Measurements from ENCODE around the gene TPBGL.

The TPBGL gene

GRCh38 chr11:75208446-75208845 is 32.1 kb upstream of the TPBGL start:
- H3K9me3 ChIP-seq (ENCODE audit: control insufficient read depth in 2 of 2, low read length in 2 of 2): peaks cover 0 to 8% of the 10 kb centered on the region in 2 donors
- no peak overlapping the region for H3K27ac ChIP-seq (ENCODE audit: low read length)
- no peak overlapping the region for H3K4me3 ChIP-seq (ENCODE audit: low read length in 2 of 2)
- H3K4me1 ChIP-seq (ENCODE audit: control insufficient read depth, insufficient read depth, low read length): no peaks in the 10 kb centered on the region
- H3K27me3 ChIP-seq (ENCODE audit: control insufficient read depth in 1 of 2, insufficient read depth in 2 of 2, low read length in 2 of 2): peaks cover 0 to 9% of the 10 kb centered on the region in 2 donors
- H3K36me3 ChIP-seq (ENCODE audit: control insufficient read depth in 2 of 2, insufficient read depth in 2 of 2, low read length in 2 of 2): no peaks in the 10 kb centered on the region
- no peak overlapping the region for H3K9ac ChIP-seq (ENCODE audit: low read length in 2 of 2)

- no peaks in the 10 kb centered on the region for H3K4me1 ChIP-seq (ENCODE audit: control insufficient read depth, insufficient read depth, low read length)
- H3K27me3 ChIP-seq (ENCODE audit: control insufficient read depth in 1 of 2, insufficient read depth in 2 of 2, low read length in 2 of 2): peaks cover 0 to 17% of the 10 kb centered on the region in 2 donors
- H3K9me3 ChIP-seq (ENCODE audit: control insufficient read depth in 2 of 2, low read length in 2 of 2): peaks cover 0 to 8% of the 10 kb centered on the region in 2 donors
- no peaks in the 10 kb centered on the region for H3K36me3 ChIP-seq (ENCODE audit: control insufficient read depth in 2 of 2, insufficient read depth in 2 of 2, low read length in 2 of 2)
- no peak overlapping the region for H3K9ac ChIP-seq (ENCODE audit: low read length in 2 of 2)
- H3K27ac ChIP-seq (ENCODE audit: low read length): no peak overlapping the region
- no peak overlapping the region for H3K4me3 ChIP-seq (ENCODE audit: low read length in 2 of 2)
These were observed 28.2 kb upstream of the TPBGL start for GRCh38 chr11:75212411-75212810.

- no peak overlapping the region for H3K9ac ChIP-seq (ENCODE audit: low read length in 2 of 2)
- peaks cover 0 to 15% of the 10 kb centered on the region in 2 donors for H3K27me3 ChIP-seq (ENCODE audit: control insufficient read depth in 1 of 2, insufficient read depth in 2 of 2, low read length in 2 of 2)
- no peaks in the 10 kb centered on the region for H3K36me3 ChIP-seq (ENCODE audit: control insufficient read depth in 2 of 2, insufficient read depth in 2 of 2, low read length in 2 of 2)
- peaks cover 0 to 8% of the 10 kb centered on the region in 2 donors for H3K9me3 ChIP-seq (ENCODE audit: control insufficient read depth in 2 of 2, low read length in 2 of 2)
- no peak overlapping the region for H3K27ac ChIP-seq (ENCODE audit: low read length)
- H3K4me3 ChIP-seq (ENCODE audit: low read length in 2 of 2): no peak overlapping the region
- no peaks in the 10 kb centered on the region for H3K4me1 ChIP-seq (ENCODE audit: control insufficient read depth, insufficient read depth, low read length)
These were observed 26.2 kb upstream of the TPBGL start for GRCh38 chr11:75214411-75214821.

- Histone ChIP-seq H3K9me3 (ENCODE audit: control insufficient read depth in 2 of 2, low read length in 2 of 2) (peaks cover 0 to 8% of the 10 kb centered on the region in 2 donors), H3K27ac (ENCODE audit: low read length) (no peak overlapping the region), H3K36me3 (ENCODE audit: control insufficient read depth in 2 of 2, insufficient read depth in 2 of 2, low read length in 2 of 2) (no peaks in the 10 kb centered on the region), H3K4me1 (ENCODE audit: control insufficient read depth, insufficient read depth, low read length) (no peaks in the 10 kb centered on the region), H3K27me3 (ENCODE audit: control insufficient read depth in 1 of 2, insufficient read depth in 2 of 2, low read length in 2 of 2) (peaks cover 0 to 11% of the 10 kb centered on the region in 2 donors), H3K9ac (ENCODE audit: low read length in 2 of 2) (no peak overlapping the region), H3K4me3 (ENCODE audit: low read length in 2 of 2) (no peak overlapping the region)
These were observed 25.7 kb upstream of the TPBGL start for GRCh38 chr11:75214843-75215242.

- Histone ChIP-seq H3K36me3 (ENCODE audit: control insufficient read depth in 2 of 2, insufficient read depth in 2 of 2, low read length in 2 of 2) (no peaks in the 10 kb centered on the region), H3K9ac (ENCODE audit: low read length in 2 of 2) (no peak overlapping the region), H3K27ac (ENCODE audit: low read length) (no peak overlapping the region), H3K4me1 (ENCODE audit: control insufficient read depth, insufficient read depth, low read length) (no peaks in the 10 kb centered on the region), H3K9me3 (ENCODE audit: control insufficient read depth in 2 of 2, low read length in 2 of 2) (no peaks in the 10 kb centered on the region), H3K27me3 (ENCODE audit: control insufficient read depth in 1 of 2, insufficient read depth in 2 of 2, low read length in 2 of 2) (peaks cover 0 to 7% of the 10 kb centered on the region in 2 donors), H3K4me3 (ENCODE audit: low read length in 2 of 2) (no peak overlapping the region)
These were observed 20.7 kb upstream of the TPBGL start for GRCh38 chr11:75219869-75220268.

GRCh38 chr11:75223954-75224643 is 16.5 kb upstream of the TPBGL start:
- Histone ChIP-seq H3K9me3 (ENCODE audit: control insufficient read depth in 2 of 2, low read length in 2 of 2) (no peaks in the 10 kb centered on the region), H3K27me3 (ENCODE audit: control insufficient read depth in 1 of 2, insufficient read depth in 2 of 2, low read length in 2 of 2) (no peaks in the 10 kb centered on the region), H3K27ac (ENCODE audit: low read length) (no peak overlapping the region), H3K4me1 (ENCODE audit: control insufficient read depth, insufficient read depth, low read length) (no peaks in the 10 kb centered on the region), H3K4me3 (ENCODE audit: low read length in 2 of 2) (no peak overlapping the region), H3K36me3 (ENCODE audit: control insufficient read depth in 2 of 2, insufficient read depth in 2 of 2, low read length in 2 of 2) (no peaks in the 10 kb centered on the region), H3K9ac (ENCODE audit: low read length in 2 of 2) (no peak overlapping the region)

GRCh38 chr11:75225794-75226193 is 14.8 kb upstream of the TPBGL start:
- Histone ChIP-seq H3K4me1 (ENCODE audit: control insufficient read depth, insufficient read depth, low read length) (no peaks in the 10 kb centered on the region), H3K9me3 (ENCODE audit: control insufficient read depth in 2 of 2, low read length in 2 of 2) (no peaks in the 10 kb centered on the region), H3K27me3 (ENCODE audit: control insufficient read depth in 1 of 2, insufficient read depth in 2 of 2, low read length in 2 of 2) (peaks cover 0 to 2% of the 10 kb centered on the region in 2 donors), H3K27ac (ENCODE audit: low read length) (no peak overlapping the region), H3K4me3 (ENCODE audit: low read length in 2 of 2) (no peak overlapping the region), H3K9ac (ENCODE audit: low read length in 2 of 2) (no peak overlapping the region), H3K36me3 (ENCODE audit: control insufficient read depth in 2 of 2, insufficient read depth in 2 of 2, low read length in 2 of 2) (no peaks in the 10 kb centered on the region)

- peaks cover 2 to 6% of the 10 kb centered on the region in 2 donors for H3K27me3 ChIP-seq (ENCODE audit: control insufficient read depth in 1 of 2, insufficient read depth in 2 of 2, low read length in 2 of 2)
- H3K4me3 ChIP-seq (ENCODE audit: low read length in 2 of 2): no peak overlapping the region
- no peaks in the 10 kb centered on the region for H3K4me1 ChIP-seq (ENCODE audit: control insufficient read depth, insufficient read depth, low read length)
- H3K36me3 ChIP-seq (ENCODE audit: control insufficient read depth in 2 of 2, insufficient read depth in 2 of 2, low read length in 2 of 2): no peaks in the 10 kb centered on the region
- H3K9me3 ChIP-seq (ENCODE audit: control insufficient read depth in 2 of 2, low read length in 2 of 2): peaks cover 0 to 4% of the 10 kb centered on the region in 2 donors
- H3K9ac ChIP-seq (ENCODE audit: low read length in 2 of 2): no peak overlapping the region
- H3K27ac ChIP-seq (ENCODE audit: low read length): no peak overlapping the region
These were observed 11.1 kb upstream of the TPBGL start for GRCh38 chr11:75229466-75229865.

- Histone ChIP-seq H3K27me3 (ENCODE audit: control insufficient read depth in 1 of 2, insufficient read depth in 2 of 2, low read length in 2 of 2) (peaks cover 5 to 7% of the 10 kb centered on the region in 2 donors), H3K4me1 (ENCODE audit: control insufficient read depth, insufficient read depth, low read length) (no peaks in the 10 kb centered on the region), H3K4me3 (ENCODE audit: low read length in 2 of 2) (no peak overlapping the region), H3K9me3 (ENCODE audit: control insufficient read depth in 2 of 2, low read length in 2 of 2) (peaks cover 0 to 4% of the 10 kb centered on the region in 2 donors), H3K9ac (ENCODE audit: low read length in 2 of 2) (no peak overlapping the region), H3K27ac (ENCODE audit: low read length) (no peak overlapping the region), H3K36me3 (ENCODE audit: control insufficient read depth in 2 of 2, insufficient read depth in 2 of 2, low read length in 2 of 2) (no peaks in the 10 kb centered on the region)
These were observed 10.0 kb upstream of the TPBGL start for GRCh38 chr11:75230621-75231020.

GRCh38 chr11:75233754-75234172 is 6.8 kb upstream of the TPBGL start:
- peaks cover 8 to 13% of the 10 kb centered on the region in 2 donors for H3K27me3 ChIP-seq (ENCODE audit: control insufficient read depth in 1 of 2, insufficient read depth in 2 of 2, low read length in 2 of 2)
- no peaks in the 10 kb centered on the region for H3K36me3 ChIP-seq (ENCODE audit: control insufficient read depth in 2 of 2, insufficient read depth in 2 of 2, low read length in 2 of 2)
- peaks cover 0 to 4% of the 10 kb centered on the region in 2 donors for H3K9me3 ChIP-seq (ENCODE audit: control insufficient read depth in 2 of 2, low read length in 2 of 2)
- no peaks in the 10 kb centered on the region for H3K4me1 ChIP-seq (ENCODE audit: control insufficient read depth, insufficient read depth, low read length)
- no peak overlapping the region for H3K4me3 ChIP-seq (ENCODE audit: low read length in 2 of 2)
- no peak overlapping the region for H3K9ac ChIP-seq (ENCODE audit: low read length in 2 of 2)
- H3K27ac ChIP-seq (ENCODE audit: low read length): no peak overlapping the region

- Histone ChIP-seq H3K27me3 (ENCODE audit: control insufficient read depth in 1 of 2, insufficient read depth in 2 of 2, low read length in 2 of 2) (peaks cover 23 to 27% of the 10 kb centered on the region in 2 donors), H3K4me1 (ENCODE audit: control insufficient read depth, insufficient read depth, low read length) (peaks cover 9% of the 10 kb centered on the region), H3K4me3 (ENCODE audit: low read length in 2 of 2) (no peak overlapping the region), H3K9ac (ENCODE audit: low read length in 2 of 2) (no peak overlapping the region), H3K27ac (ENCODE audit: low read length) (no peak overlapping the region), H3K9me3 (ENCODE audit: control insufficient read depth in 2 of 2, low read length in 2 of 2) (peaks cover 0 to 4% of the 10 kb centered on the region in 2 donors), H3K36me3 (ENCODE audit: control insufficient read depth in 2 of 2, insufficient read depth in 2 of 2, low read length in 2 of 2) (no peaks in the 10 kb centered on the region)
These were observed 4.5 kb upstream of the TPBGL start for GRCh38 chr11:75236062-75236461.
